ENCODE results near the gene OR2K2. TPM values are rescaled to one million over a fixed set of nuclear protein-coding genes. Genes with fewer than 3 reads are reported as not detected.
"Not testable (repeated sequence)": the region's sequence is repeated elsewhere in the genome, so short reads cannot be mapped to it uniquely, and the experiment has no call there.

OR2K2 gene
- total and polyA plus RNA-seq, 2 donors (not counting 1 experiment from before 2014, with no cell fraction given): not detected

- H3K79me2 ChIP-seq (ENCODE audit: control insufficient read depth, insufficient read depth, low read length): no peaks in the 10 kb centered on the region
- no peak overlapping the region for H2AFZ ChIP-seq (ENCODE audit: low read length)
- H3K27me3 ChIP-seq (ENCODE audit: control insufficient read depth, insufficient read depth, low read length): no peaks in the 10 kb centered on the region
- H3K4me2 ChIP-seq (ENCODE audit: extremely low read depth, insufficient read depth, low read length): no peak overlapping the region
- H3K4me1 ChIP-seq (ENCODE audit: control insufficient read depth, extremely low read depth, insufficient read depth, low read length): no peaks in the 10 kb centered on the region
- H4K20me1 ChIP-seq (ENCODE audit: control insufficient read depth, extremely low read depth, insufficient read depth, low read length): no peaks in the 10 kb centered on the region
- H3K9ac ChIP-seq (ENCODE audit: insufficient read depth, low read length): no peak overlapping the region
- H3K4me3 ChIP-seq (replicated peaks in 1 of 4; ENCODE audit: control extremely low read depth in 1 of 4, insufficient read depth in 1 of 4, low read depth in 3 of 4, low read length in 4 of 4): no peak overlapping the region
- no peak for TF ChIP-seq EZH2 (IDR thresholded peaks at IDR 0.05; ENCODE audit: low read length, missing control alignments)
- TF ChIP-seq, protein P1, sequence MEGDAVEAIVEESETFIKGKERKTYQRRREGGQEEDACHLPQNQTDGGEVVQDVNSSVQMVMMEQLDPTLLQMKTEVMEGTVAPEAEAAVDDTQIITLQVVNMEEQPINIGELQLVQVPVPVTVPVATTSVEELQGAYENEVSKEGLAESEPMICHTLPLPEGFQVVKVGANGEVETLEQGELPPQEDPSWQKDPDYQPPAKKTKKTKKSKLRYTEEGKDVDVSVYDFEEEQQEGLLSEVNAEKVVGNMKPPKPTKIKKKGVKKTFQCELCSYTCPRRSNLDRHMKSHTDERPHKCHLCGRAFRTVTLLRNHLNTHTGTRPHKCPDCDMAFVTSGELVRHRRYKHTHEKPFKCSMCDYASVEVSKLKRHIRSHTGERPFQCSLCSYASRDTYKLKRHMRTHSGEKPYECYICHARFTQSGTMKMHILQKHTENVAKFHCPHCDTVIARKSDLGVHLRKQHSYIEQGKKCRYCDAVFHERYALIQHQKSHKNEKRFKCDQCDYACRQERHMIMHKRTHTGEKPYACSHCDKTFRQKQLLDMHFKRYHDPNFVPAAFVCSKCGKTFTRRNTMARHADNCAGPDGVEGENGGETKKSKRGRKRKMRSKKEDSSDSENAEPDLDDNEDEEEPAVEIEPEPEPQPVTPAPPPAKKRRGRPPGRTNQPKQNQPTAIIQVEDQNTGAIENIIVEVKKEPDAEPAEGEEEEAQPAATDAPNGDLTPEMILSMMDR (conservative IDR thresholded peaks at IDR 0.05 in 1 of 2, IDR thresholded peaks at IDR 0.05 in 1 of 2; ENCODE audit: low read depth in 1 of 2, low read length in 2 of 2): no peak
- H3K27ac ChIP-seq (ENCODE audit: insufficient read depth, low read length): no peak overlapping the region
- H3K36me3 ChIP-seq (ENCODE audit: control insufficient read depth, insufficient read depth, low read length): no peaks in the 10 kb centered on the region
- DNase-seq (ENCODE audit: low read depth in 2 of 2): no peak
- no peaks in the 10 kb centered on the region for H3K9me3 ChIP-seq (ENCODE audit: control insufficient read depth, insufficient read depth, low read depth, low read length)
These were observed 9.4 kb downstream of the OR2K2 start for GRCh38 chr9:111320631-111321030.

DNA sequence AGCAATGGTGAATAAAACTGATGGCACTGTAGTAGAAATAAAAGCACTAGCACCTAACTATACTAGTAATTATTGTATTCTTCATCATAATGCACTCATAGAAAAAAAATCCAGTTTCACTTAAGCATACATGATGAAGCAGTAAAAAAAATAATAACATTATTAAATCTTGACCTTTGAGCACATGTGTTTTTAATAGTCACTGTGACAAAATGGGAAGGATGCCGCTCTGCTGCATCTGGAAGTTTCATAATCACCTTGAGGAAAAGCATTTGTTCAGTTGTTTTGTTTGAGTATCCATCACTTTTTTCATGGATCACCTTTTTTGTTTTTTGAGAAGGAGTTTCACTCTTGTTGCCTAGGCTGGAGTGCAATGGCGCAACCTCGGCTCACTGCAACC, 13.2 kb downstream of the OR2K2 start:
- H4K20me1 ChIP-seq (ENCODE audit: control insufficient read depth, extremely low read depth, insufficient read depth, low read length): no peaks in the 10 kb centered on the region
- no peak for TF ChIP-seq EZH2 (IDR thresholded peaks at IDR 0.05; ENCODE audit: low read length, missing control alignments)
- TF ChIP-seq, protein P1 (conservative IDR thresholded peaks at IDR 0.05 in 1 of 2, IDR thresholded peaks at IDR 0.05 in 1 of 2; ENCODE audit: low read depth in 1 of 2, low read length in 2 of 2): no peak
- no peak overlapping the region for H3K4me2 ChIP-seq (ENCODE audit: extremely low read depth, insufficient read depth, low read length)
- H3K4me3 ChIP-seq (replicated peaks in 1 of 4; ENCODE audit: control extremely low read depth in 1 of 4, insufficient read depth in 1 of 4, low read depth in 3 of 4, low read length in 4 of 4): no peak overlapping the region
- H3K9me3 ChIP-seq (ENCODE audit: control insufficient read depth, insufficient read depth, low read depth, low read length): no peaks in the 10 kb centered on the region
- H2AFZ ChIP-seq (ENCODE audit: low read length): no peak overlapping the region
- no peaks in the 10 kb centered on the region for H3K79me2 ChIP-seq (ENCODE audit: control insufficient read depth, insufficient read depth, low read length)
- no peak overlapping the region for H3K9ac ChIP-seq (ENCODE audit: insufficient read depth, low read length)
- no peaks in the 10 kb centered on the region for H3K36me3 ChIP-seq (ENCODE audit: control insufficient read depth, insufficient read depth, low read length)
- H3K27me3 ChIP-seq (ENCODE audit: control insufficient read depth, insufficient read depth, low read length): no peaks in the 10 kb centered on the region
- no peaks in the 10 kb centered on the region for H3K4me1 ChIP-seq (ENCODE audit: control insufficient read depth, extremely low read depth, insufficient read depth, low read length)
- DNase-seq (ENCODE audit: low read depth in 2 of 2): peak in 1 of 2 donors; percentile 6
- H3K27ac ChIP-seq (ENCODE audit: insufficient read depth, low read length): no peak overlapping the region

- Histone ChIP-seq H3K4me2 (ENCODE audit: extremely low read depth, insufficient read depth, low read length) (no peak overlapping the region), H3K9me3 (ENCODE audit: control insufficient read depth, insufficient read depth, low read depth, low read length) (no peaks in the 10 kb centered on the region), H3K9ac (ENCODE audit: insufficient read depth, low read length) (no peak overlapping the region), H3K4me3 (replicated peaks in 1 of 4; ENCODE audit: control extremely low read depth in 1 of 4, insufficient read depth in 1 of 4, low read depth in 3 of 4, low read length in 4 of 4) (no peak overlapping the region), H4K20me1 (ENCODE audit: control insufficient read depth, extremely low read depth, insufficient read depth, low read length) (no peaks in the 10 kb centered on the region), H3K79me2 (ENCODE audit: control insufficient read depth, insufficient read depth, low read length) (no peaks in the 10 kb centered on the region), H3K27me3 (ENCODE audit: control insufficient read depth, insufficient read depth, low read length) (no peaks in the 10 kb centered on the region), H3K4me1 (ENCODE audit: control insufficient read depth, extremely low read depth, insufficient read depth, low read length) (no peaks in the 10 kb centered on the region), H3K36me3 (ENCODE audit: control insufficient read depth, insufficient read depth, low read length) (no peaks in the 10 kb centered on the region), H3K27ac (ENCODE audit: insufficient read depth, low read length) (no peak overlapping the region), H2AFZ (ENCODE audit: low read length) (no peak overlapping the region)
- TF ChIP-seq, protein P1 (conservative IDR thresholded peaks at IDR 0.05 in 1 of 2, IDR thresholded peaks at IDR 0.05 in 1 of 2; ENCODE audit: low read depth in 1 of 2, low read length in 2 of 2): no peak
- TF ChIP-seq EZH2 (IDR thresholded peaks at IDR 0.05; ENCODE audit: low read length, missing control alignments): no peak
- no peak for DNase-seq (ENCODE audit: low read depth in 2 of 2)
These were observed 24.1 kb downstream of the OR2K2 start for GRCh38 chr9:111305914-111306313.

DNA sequence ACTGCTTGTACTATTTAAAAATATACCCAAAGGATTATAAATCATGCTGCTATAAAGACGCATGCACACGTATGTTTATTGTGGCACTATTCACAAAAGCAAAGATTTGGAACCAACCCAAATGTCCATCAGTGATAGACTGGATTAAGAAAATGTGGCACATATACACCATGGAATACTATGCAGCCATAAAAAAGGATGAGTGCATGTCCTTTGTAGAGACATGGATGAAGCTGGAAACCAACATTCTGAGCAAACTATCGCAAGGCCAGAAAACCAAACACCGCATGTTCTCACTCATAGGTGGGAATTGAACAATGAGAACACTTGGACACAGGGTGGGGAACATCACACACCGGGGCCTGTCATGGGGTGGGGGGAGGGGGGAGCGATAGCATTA, 26.0 kb downstream of the OR2K2 start:
- not testable (repeated sequence) for H2AFZ ChIP-seq (ENCODE audit: low read length); H3K4me1 ChIP-seq (ENCODE audit: control insufficient read depth, extremely low read depth, insufficient read depth, low read length); H3K4me2 ChIP-seq (ENCODE audit: extremely low read depth, insufficient read depth, low read length); H3K9ac ChIP-seq (ENCODE audit: insufficient read depth, low read length); H3K27me3 ChIP-seq (ENCODE audit: control insufficient read depth, insufficient read depth, low read length); H3K4me3 ChIP-seq (replicated peaks in 1 of 4; ENCODE audit: control extremely low read depth in 1 of 4, insufficient read depth in 1 of 4, low read depth in 3 of 4, low read length in 4 of 4); DNase-seq (ENCODE audit: low read depth in 2 of 2); H3K79me2 ChIP-seq (ENCODE audit: control insufficient read depth, insufficient read depth, low read length); H3K27ac ChIP-seq (ENCODE audit: insufficient read depth, low read length); H4K20me1 ChIP-seq (ENCODE audit: control insufficient read depth, extremely low read depth, insufficient read depth, low read length); H3K36me3 ChIP-seq (ENCODE audit: control insufficient read depth, insufficient read depth, low read length); H3K9me3 ChIP-seq (ENCODE audit: control insufficient read depth, insufficient read depth, low read depth, low read length)

Measured in fibroblast of lung (primary cell).